ENCODE data around the gene FAM171A1. TPM values are rescaled to one million over a fixed set of nuclear protein-coding genes. Genes with fewer than 3 reads are reported as not detected.
A peak's percentile ranks its signal among the peaks of the same experiment; 100 is the strongest.

The FAM171A1 gene
- total RNA-seq, 2 donors from 2014 or later = 14.8 to 16.1 TPM

DNA sequence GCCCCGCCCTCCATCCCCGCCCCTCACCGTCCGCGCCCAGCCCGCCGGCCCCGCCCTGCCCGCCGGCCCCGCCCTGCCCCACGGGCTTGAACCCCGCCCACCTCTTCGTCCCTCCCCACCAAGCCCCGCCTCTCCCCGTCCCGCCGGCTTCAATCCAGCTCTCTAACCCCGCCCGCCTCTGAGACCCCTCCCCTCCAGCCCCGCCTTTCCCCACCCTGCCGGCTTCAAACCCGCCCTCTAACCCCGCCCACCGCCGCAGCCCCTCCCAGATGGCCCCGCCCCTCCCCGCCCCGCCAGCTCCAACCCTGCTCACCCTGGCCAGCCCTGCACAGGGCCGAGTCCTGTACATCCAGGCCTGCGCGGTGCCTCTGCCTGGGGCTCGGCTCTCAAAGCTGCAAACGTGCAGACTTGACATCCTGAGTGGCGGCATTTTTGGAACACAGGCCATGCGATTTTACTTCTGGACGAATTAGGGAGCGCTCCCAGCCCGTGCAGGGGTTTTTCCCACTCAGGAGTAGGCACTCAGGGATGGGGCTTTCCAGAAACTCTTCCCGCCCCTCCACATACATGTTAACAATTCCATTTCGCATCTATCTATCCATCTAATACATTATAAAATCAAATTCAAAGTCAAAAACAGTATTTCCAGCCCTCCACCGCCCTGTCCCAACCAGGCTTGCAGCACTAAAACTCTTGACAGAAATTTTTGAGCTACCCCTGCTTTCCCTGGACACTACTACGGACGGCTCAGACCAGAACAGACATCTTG is 202.1 kb downstream of the FAM171A1 start:
- intact Hi-C loops (cut with DNase I) = no loop called here
- DNase-seq = peak; percentile 96
- peak; percentile 89 to 91 for ATAC-seq

DNA sequence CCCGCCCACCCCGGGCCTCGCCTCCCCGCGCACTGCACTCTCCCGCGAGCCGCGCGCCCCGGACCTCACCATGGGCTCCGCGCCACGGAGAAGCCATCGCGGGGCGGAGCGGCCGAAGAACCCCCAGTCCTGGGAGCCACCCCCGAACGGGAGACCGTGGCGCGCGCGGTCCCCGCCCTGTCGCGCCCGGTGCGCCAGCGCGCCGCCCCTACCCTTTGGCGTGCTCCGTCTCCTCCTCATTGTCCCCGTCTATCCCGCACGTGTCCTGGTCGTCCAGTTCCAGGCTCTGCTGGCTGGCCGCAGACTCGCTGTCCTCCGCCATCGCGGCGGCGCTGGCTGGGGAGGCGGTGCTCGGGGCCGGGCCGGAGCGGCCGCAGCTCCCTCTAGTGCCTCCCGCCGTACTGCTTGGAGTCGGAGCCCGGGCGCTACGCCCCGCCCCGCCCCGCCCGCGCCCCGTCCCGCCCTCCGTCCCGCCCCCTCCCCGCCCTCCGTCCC is 202.8 kb downstream of the FAM171A1 start, which contains the start of gene NMT2:
Gene NMT2 (minus strand): TSS at position 403 of the 495 bp plus-strand sequence. CDS start 81 bp downstream, at position 322.
- DNase-seq (peak; percentile 88), ATAC-seq (peak; percentile 90)
- intact Hi-C loops (cut with DNase I) = no loop called here

GRCh38 chr10:15167411-15168290 is 203.4 kb downstream of the FAM171A1 start:
- ATAC-seq = peak; percentile 39 to 43
- intact Hi-C loops (cut with DNase I) = no loop called here
- peak; percentile 49 for DNase-seq

DNA sequence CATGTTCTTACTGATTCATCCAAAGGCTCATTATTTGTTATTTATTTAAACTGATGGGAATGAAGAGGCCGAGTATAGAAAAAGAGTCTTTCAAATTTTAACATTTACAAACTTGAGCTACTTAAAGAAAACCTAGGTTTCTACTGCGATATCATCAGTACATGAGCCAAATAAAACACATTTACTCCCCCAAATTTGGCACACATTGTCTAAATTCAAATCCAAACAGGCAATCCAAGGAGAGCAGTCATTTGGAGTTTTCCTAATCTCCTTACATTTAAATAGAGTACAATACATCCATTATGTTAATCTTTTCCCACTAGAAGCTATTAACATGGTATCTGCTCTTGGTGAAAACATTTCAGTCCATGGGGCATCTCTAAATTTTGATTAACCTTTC is 204.8 kb downstream of the FAM171A1 start:
- DNase-seq (no peak), ATAC-seq (no peak)
- intact Hi-C loops (cut with DNase I) = no loop called here

- no peak for DNase-seq
- no peak for ATAC-seq
- intact Hi-C loops (cut with DNase I) = no loop called here
Observed at GRCh38 chr10:15163253-15163828, 207.7 kb downstream of the FAM171A1 start.

Other genes with a start within 250 kb of the FAM171A1 start
- 10 to 100 TPM; 14.0 to 15.8 TPM for gene NMT2, start 202.6 kb downstream of the FAM171A1 start, total RNA-seq

Measured in left cardiac atrium (tissue), 4 donors.